ENCODE results near the gene C15orf39. TPM values are rescaled to one million over a fixed set of nuclear protein-coding genes. Genes with fewer than 3 reads are reported as not detected.

The C15orf39 gene
- total RNA-seq, result 2.1 and 2.2 TPM in 2 replicates

DNA sequence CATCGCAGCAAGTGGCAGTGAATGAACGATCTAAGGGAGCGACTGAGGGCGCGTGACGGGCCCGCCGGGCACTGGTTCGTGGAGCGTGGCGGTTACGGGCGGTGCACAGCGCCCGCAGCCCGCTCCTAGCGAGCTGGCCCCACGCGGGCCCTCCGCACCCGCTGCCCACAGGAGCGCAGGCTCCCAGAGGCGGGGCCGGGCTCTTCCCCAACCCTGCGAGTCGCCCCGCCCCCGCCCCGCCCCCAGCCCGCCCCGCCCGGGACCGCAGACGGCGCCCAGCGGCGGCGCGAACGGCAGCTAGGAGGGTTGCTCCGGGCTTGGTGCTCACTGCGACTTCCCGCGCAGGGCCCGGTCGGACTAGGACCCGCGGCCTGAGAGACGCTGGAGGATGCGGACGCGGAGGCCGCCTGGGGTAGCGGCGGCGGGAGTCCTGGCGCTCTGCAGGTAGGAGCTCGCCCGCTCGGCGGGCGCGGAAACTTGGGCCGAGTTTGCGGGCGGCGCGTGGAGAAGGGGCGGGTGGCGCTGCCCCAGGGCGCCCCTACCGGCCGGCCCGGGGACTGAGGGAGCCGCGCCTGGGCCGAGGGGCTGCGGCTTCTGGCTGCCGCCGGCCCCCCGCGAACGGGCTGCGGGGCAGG lies at the start of gene C15orf39:
Gene C15orf39 (plus strand): TSS at position 267 of the 635 bp plus-strand sequence. CDS start 4,167 bp downstream, outside the sequence.
- Histone ChIP-seq H3K4me3 (ENCODE audit: low read depth, low read length) (peak within 1 kb of the TSS; percentile 92), H3K27me3 (ENCODE audit: control insufficient read depth, insufficient read depth, low read length) (no peaks in the 10 kb centered on the region), H3K36me3 (ENCODE audit: control insufficient read depth, insufficient read depth, low read length) (peaks cover 5% of the 10 kb centered on the region)
- TF ChIP-seq, protein P1, sequence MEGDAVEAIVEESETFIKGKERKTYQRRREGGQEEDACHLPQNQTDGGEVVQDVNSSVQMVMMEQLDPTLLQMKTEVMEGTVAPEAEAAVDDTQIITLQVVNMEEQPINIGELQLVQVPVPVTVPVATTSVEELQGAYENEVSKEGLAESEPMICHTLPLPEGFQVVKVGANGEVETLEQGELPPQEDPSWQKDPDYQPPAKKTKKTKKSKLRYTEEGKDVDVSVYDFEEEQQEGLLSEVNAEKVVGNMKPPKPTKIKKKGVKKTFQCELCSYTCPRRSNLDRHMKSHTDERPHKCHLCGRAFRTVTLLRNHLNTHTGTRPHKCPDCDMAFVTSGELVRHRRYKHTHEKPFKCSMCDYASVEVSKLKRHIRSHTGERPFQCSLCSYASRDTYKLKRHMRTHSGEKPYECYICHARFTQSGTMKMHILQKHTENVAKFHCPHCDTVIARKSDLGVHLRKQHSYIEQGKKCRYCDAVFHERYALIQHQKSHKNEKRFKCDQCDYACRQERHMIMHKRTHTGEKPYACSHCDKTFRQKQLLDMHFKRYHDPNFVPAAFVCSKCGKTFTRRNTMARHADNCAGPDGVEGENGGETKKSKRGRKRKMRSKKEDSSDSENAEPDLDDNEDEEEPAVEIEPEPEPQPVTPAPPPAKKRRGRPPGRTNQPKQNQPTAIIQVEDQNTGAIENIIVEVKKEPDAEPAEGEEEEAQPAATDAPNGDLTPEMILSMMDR (IDR thresholded peaks at IDR 0.05; ENCODE audit: insufficient read depth, low read length, severe bottlenecking), result peak; percentile 62
- FAIRE-seq (no peak), DNase-seq (ENCODE audit: low read depth) (peak; percentile 36)

DNA sequence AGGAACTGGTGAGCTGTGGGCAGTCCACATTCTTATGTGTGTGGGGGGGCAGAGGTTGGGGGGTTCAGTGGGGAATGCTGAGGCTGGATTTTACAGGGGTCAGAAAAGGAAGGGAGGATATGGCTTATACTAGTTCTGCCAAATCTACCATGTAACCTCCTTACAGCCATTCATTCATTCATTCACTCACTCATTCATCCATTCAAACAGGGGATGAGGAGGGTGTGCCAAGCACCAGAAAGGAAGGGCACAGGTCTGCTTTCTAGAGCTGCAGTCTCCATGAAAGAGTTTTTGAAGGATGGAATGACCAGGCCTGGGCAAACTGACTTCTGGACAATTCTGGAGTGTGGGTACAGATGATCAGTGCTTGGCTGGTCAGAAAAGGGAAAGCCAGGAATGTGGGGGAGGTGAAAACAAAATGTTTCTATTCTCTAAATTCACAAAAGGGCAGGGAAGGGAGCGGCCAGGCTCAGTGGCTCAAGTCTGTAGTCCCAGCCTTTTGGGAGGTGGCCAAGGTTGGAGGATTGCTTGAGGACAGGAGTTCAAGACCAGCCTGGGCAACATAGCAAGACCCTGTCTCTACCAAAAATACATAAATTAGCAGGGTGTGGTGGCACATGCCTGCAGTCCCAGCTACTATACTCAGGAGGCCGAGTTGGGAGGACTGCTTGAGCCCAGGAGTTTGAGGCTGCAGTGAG lies 49.2 kb upstream of the C15orf39 start:
- TF ChIP-seq, protein P1 (IDR thresholded peaks at IDR 0.05; ENCODE audit: insufficient read depth, low read length, severe bottlenecking), result no peak
- DNase-seq (ENCODE audit: low read depth), result no peak

DNA sequence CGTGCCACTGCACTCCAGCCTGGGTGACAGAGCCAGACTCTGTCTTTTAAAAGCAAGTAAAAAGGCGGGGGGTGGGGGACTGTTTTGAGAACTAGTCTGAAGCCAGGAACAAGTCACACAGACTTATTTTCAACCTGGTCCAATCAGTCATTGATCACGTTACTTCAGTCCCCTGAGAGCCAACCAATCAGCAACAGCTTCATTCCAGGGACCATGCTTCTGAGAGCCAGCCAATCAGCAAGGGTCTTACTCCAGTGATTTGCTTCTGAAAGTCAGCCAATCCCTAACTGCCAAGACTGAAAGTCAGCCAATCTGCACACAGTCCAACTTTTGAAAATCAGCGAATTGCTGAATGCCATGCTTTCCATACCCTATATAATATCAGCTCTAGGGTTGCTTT lies 48.6 kb upstream of the C15orf39 start:
- Histone ChIP-seq H3K27me3 (ENCODE audit: control insufficient read depth, insufficient read depth, low read length) (peaks cover 1% of the 10 kb centered on the region), H3K36me3 (ENCODE audit: control insufficient read depth, insufficient read depth, low read length) (no peaks in the 10 kb centered on the region), H3K4me3 (ENCODE audit: low read depth, low read length) (no peak overlapping the region)
- DNase-seq (ENCODE audit: low read depth) (peak; percentile 15), FAIRE-seq (no peak)
- TF ChIP-seq, protein P1 (IDR thresholded peaks at IDR 0.05; ENCODE audit: insufficient read depth, low read length, severe bottlenecking), result no peak

More for the DNA sequence above, 49.2 kb upstream of the C15orf39 start:
- no peak for FAIRE-seq
- no peak overlapping the region for H3K4me3 ChIP-seq (ENCODE audit: low read depth, low read length)
- no peaks in the 10 kb centered on the region for H3K36me3 ChIP-seq (ENCODE audit: control insufficient read depth, insufficient read depth, low read length)
- H3K27me3 ChIP-seq (ENCODE audit: control insufficient read depth, insufficient read depth, low read length), result peaks cover 1% of the 10 kb centered on the region

DNA sequence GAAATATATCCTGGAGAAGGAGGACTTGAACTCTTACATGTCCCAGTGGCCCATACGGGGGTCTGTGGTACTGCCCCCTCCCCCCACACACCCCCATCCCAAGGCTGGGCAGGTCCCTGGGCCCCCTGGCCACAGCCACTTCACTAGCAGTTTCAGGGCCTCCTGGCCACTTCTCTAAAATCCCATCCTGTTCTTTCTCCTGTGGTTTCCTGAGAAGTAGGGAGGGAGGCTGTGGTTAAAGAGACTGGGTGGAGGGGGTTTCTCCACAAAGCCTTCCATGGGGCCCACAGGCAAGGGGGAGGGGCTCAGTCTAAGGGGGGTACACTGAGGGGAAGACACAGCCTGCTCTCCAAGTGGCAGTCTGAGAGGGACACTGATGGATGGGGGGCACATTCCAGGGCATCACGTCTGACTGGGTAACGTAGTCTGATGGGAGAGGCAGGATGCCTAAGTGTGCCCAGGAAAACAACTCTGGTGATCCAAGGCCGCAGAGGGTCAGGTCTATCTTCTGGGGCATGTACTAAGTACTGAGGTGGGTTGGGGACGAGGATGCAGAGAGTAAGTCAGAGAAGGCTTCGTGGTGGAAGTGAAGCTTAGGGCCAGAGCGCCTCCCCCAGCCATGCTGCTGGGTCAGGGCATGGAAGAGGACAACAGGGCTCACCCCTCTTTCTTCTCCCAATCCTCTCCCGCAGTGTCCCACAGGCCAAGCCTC lies 48.0 kb upstream of the C15orf39 start:
- no peak overlapping the region for H3K4me3 ChIP-seq (ENCODE audit: low read depth, low read length)
- H3K27me3 ChIP-seq (ENCODE audit: control insufficient read depth, insufficient read depth, low read length), result peaks cover 1% of the 10 kb centered on the region
- FAIRE-seq (no peak), DNase-seq (ENCODE audit: low read depth) (no peak)
- H3K36me3 ChIP-seq (ENCODE audit: control insufficient read depth, insufficient read depth, low read length), result no peaks in the 10 kb centered on the region
- TF ChIP-seq, protein P1 (IDR thresholded peaks at IDR 0.05; ENCODE audit: insufficient read depth, low read length, severe bottlenecking), result no peak

DNA sequence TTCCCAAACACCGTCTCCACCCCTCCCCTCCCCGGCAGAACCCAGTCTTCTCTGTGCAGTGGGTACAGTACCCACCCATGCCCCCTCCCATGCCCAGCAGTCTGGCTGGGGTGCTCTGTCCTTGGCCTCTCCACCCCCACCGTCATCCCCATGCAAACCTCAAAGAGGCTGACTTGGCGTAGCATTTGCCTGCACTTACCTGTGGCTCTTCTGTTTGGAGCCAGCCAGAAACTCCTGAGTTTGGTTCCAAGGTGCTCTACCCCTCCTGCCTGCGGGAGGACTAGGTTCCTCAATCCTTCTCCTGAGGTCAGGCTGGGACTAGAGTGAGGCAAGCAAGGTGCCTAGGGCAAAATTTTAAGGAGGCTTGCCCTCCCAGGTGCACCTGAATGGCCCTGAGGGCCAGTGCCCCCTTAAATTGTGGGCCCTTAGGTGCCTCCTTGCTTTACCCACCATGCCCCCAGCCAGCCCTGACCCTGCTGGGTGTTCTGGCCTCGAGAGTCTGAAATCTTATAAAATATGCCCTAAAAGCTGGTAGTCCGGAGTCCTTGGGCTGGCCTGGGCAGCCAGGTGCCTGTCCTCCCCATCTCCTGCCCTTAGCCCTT lies 47.1 kb upstream of the C15orf39 start:
- H3K27me3 ChIP-seq (ENCODE audit: control insufficient read depth, insufficient read depth, low read length), result peaks cover 1% of the 10 kb centered on the region
- TF ChIP-seq, protein P1 (IDR thresholded peaks at IDR 0.05; ENCODE audit: insufficient read depth, low read length, severe bottlenecking), result no peak
- H3K4me3 ChIP-seq (ENCODE audit: low read depth, low read length), result no peak overlapping the region
- no peak for DNase-seq (ENCODE audit: low read depth)
- H3K36me3 ChIP-seq (ENCODE audit: control insufficient read depth, insufficient read depth, low read length), result no peaks in the 10 kb centered on the region
- FAIRE-seq, result no peak

Measured in bronchial epithelial cell (primary cell).